Transverse colon (tissue), 4 donors: ENCODE results near the gene FAM219A. TPM values are rescaled to one million over a fixed set of nuclear protein-coding genes. Genes with fewer than 3 reads are reported as not detected.
"Not testable (repeated sequence)": the region's sequence is repeated elsewhere in the genome, so short reads cannot be mapped to it uniquely, and the experiment has no call there.

Experiments
- DNase-seq: peaks from one replicate; pipeline ENCODE4 v3.0.0-alpha.2; 2019
- H3K27ac ChIP-seq, 4 donors: fragments of 200-600 bp; sonication (generic); 2 replicates each; pipeline ENCODE4 v1.5.1; 2016 to 2018; ENCODE audit warnings: inconsistent platforms in 4 of 4
- H3K27me3 ChIP-seq: fragments of 200-600 bp; sonication (generic); 2 replicates; pipeline ENCODE4 v1.5.1; 2017; ENCODE audit warnings: inconsistent platforms
- H3K36me3 ChIP-seq, 4 donors: fragments of 200-600 bp; sonication (generic); 2 replicates each; pipeline ENCODE4 v1.5.1; 2017 to 2019; ENCODE audit warnings: inconsistent platforms in 4 of 4
- H3K4me1 ChIP-seq, 4 donors: fragments of 200-600 bp; sonication (generic); 2 replicates each; pipeline ENCODE4 v1.5.1; 2017 to 2020; ENCODE audit warnings: inconsistent platforms in 4 of 4
- H3K4me3 ChIP-seq, 4 donors: fragments of 200-600 bp; sonication (generic); 1 replicate in 1 of 4; 2 replicates in 3 of 4; pipeline versions ENCODE4 v1.5.1 to v1.6.1; 2017 to 2019; ENCODE audit warnings: inconsistent platforms in 4 of 4
- H3K9me3 ChIP-seq, 2 donors: fragments of 200-600 bp; sonication (generic); 2 replicates each; pipeline ENCODE4 v1.5.1; 2017 to 2019; ENCODE audit warnings: inconsistent platforms in 2 of 2
- CTCF ChIP-seq, 5 experiments: fragments of 200-600 bp in 3 of 5; fragments of 450-650 bp in 2 of 5; sonication (generic) in 3 of 5; IDR thresholded peaks; 1 replicate in 2 of 5; 2 replicates in 3 of 5; pipeline ENCODE4 v1.5.1; 2016 to 2017; ENCODE audit warnings: antibody characterized with exemption in 5 of 5, inconsistent platforms in 3 of 5, mild to moderate bottlenecking in 2 of 5, moderate library complexity in 1 of 5
- EP300 ChIP-seq: sonication (generic); formaldehyde crosslinking; IDR thresholded peaks from one replicate; pipeline ENCODE4 v1.6.1; 2017; ENCODE audit warnings: antibody characterized with exemption, low read depth
- POLR2A ChIP-seq: fragments of 450-650 bp; IDR thresholded peaks from one replicate; pipeline ENCODE4 v1.6.1; 2016; ENCODE audit warnings: antibody characterized with exemption, mild to moderate bottlenecking, moderate library complexity
- POLR2AphosphoS5 ChIP-seq, 3 donors: sonication (generic); formaldehyde crosslinking; IDR thresholded peaks; one replicate each; pipeline ENCODE4 v1.6.1; 2016; ENCODE audit warnings: antibody characterized with exemption in 3 of 3
- WGBS, 2 donors: methylation state at CpG; one replicate each; pipeline ENCODE4 v1.1.5; 2018; ENCODE audit warnings: low coverage in 1 of 2; 5-methylcytosine and 5-hydroxymethylcytosine counted together
- in situ Hi-C, 4 donors: fragments of 200-750 bp; cut with MboI; loops; one replicate each; pipeline versions ENCODE4 v1.15.0 to v1.15.1; 2017; ENCODE audit warnings: low sequenced_read_pairs in 3 of 4, low pct_ligation_motif_present in 1 of 4, low pct_unique_long_range_greater_than_20kb in 1 of 4
- intact Hi-C: fragments of 100-400 bp; cut with DNase I; formaldehyde crosslinking; loops from one replicate; pipeline ENCODE4 v1.15.1; 2023; ENCODE audit warnings: low total_unique reads
- total RNA-seq, 4 donors: library from RNA; depleted of rRNA; stranded (reverse); fragments of >200 nt; gene quantifications; one replicate each; pipeline ENCODE4 v1.1.0, GENCODE V29; 2016

FAM219A gene
- total RNA-seq, 4 donors from 2014 or later: 3.7 to 15.3 (median 8.0) TPM

- TF ChIP-seq EP300 (no peak), POLR2A (no peak)
- Histone ChIP-seq H3K36me3 (peaks cover 0 to 28% (median 8%) of the 10 kb centered on the region in 4 donors), H3K4me3 (no peak overlapping the region), H3K27ac (no peak overlapping the region), H3K27me3 (no peaks in the 10 kb centered on the region), H3K4me1 (peaks cover 3 to 18% (median 17%) of the 10 kb centered on the region in 4 donors), H3K9me3 (no peaks in the 10 kb centered on the region)
- in situ Hi-C loops (no loop called here), intact Hi-C loops (no loop called here)
- 86% methylated on average over 55 of the region's 60 CpGs; no CpG with 5 or more reads in 1 of the 2 donors for WGBS, 2 donors
- no peak for DNase-seq
These were observed 86.4 kb downstream of the FAM219A start for GRCh38 chr9:34371886-34372466.

GRCh38 chr9:34370970-34371880, 87.1 kb downstream of the FAM219A start:
- in situ Hi-C loops (no loop called here), intact Hi-C loops (no loop called here)
- no peaks in the 10 kb centered on the region for H3K9me3 ChIP-seq
- 79% methylated on average over 103 of the region's 105 CpGs; no CpG with 5 or more reads in 1 of the 2 donors for WGBS, 2 donors
- peak overlapping the region in 1 of 4 donors; percentile 4 for H3K4me3 ChIP-seq
- no peak overlapping the region for H3K27ac ChIP-seq
- H3K27me3 ChIP-seq: no peaks in the 10 kb centered on the region
- H3K4me1 ChIP-seq: peaks cover 3 to 18% (median 17%) of the 10 kb centered on the region in 4 donors
- TF ChIP-seq POLR2A (no peak), CTCF (IDR thresholded peaks at IDR 0.05) (no peak), EP300 (no peak), POLR2AphosphoS5 (IDR thresholded peaks at IDR 0.05) (no peak)
- DNase-seq: no peak
- H3K36me3 ChIP-seq: peaks cover 0 to 28% (median 8%) of the 10 kb centered on the region in 4 donors

- intact Hi-C loops: no loop called here
- 85% methylated on average over 23 of the region's 23 CpGs; no CpG with 5 or more reads in 1 of the 2 donors for WGBS, 2 donors
- in situ Hi-C loops: no loop called here
These were observed 87.9 kb downstream of the FAM219A start for GRCh38 chr9:34370335-34370969.

GRCh38 chr9:34369636-34370035, 88.7 kb downstream of the FAM219A start:
- Histone ChIP-seq H3K4me3 (no peak overlapping the region), H3K27me3 (no peaks in the 10 kb centered on the region), H3K36me3 (peaks cover 0 to 28% (median 8%) of the 10 kb centered on the region in 4 donors), H3K27ac (no peak overlapping the region), H3K9me3 (no peaks in the 10 kb centered on the region), H3K4me1 (peaks cover 3 to 10% (median 7%) of the 10 kb centered on the region in 4 donors)
- intact Hi-C loops: no loop called here
- in situ Hi-C loops: no loop called here
- 80 to 92% methylated on average over 3 to 4 of the region's 4 CpGs for WGBS, 2 donors
- TF ChIP-seq POLR2A (no peak), POLR2AphosphoS5 (IDR thresholded peaks at IDR 0.05) (no peak), CTCF (IDR thresholded peaks at IDR 0.05) (no peak), EP300 (no peak)
- no peak for DNase-seq

More at GRCh38 chr9:34370335-34370969, 87.9 kb downstream of the FAM219A start:
- Histone ChIP-seq H3K27ac (no peak overlapping the region), H3K36me3 (peaks cover 0 to 28% (median 8%) of the 10 kb centered on the region in 4 donors), H3K9me3 (no peaks in the 10 kb centered on the region), H3K27me3 (no peaks in the 10 kb centered on the region), H3K4me1 (peaks cover 3 to 12% (median 10%) of the 10 kb centered on the region in 4 donors), H3K4me3 (no peak overlapping the region)
- no peak for DNase-seq
- no peak for TF ChIP-seq POLR2A
- TF ChIP-seq POLR2AphosphoS5 (IDR thresholded peaks at IDR 0.05): no peak
- TF ChIP-seq EP300: no peak
- no peak for TF ChIP-seq CTCF (IDR thresholded peaks at IDR 0.05)

- H3K27me3 ChIP-seq, H3K27ac ChIP-seq, H3K4me1 ChIP-seq, intact Hi-C loops, H3K9me3 ChIP-seq, DNase-seq, in situ Hi-C loops, H3K4me3 ChIP-seq: not testable (repeated sequence)
- WGBS, 2 donors: 94 to 100% methylated on average over 4 to 5 of the region's 5 CpGs
- peaks cover 0 to 28% (median 8%) of the 10 kb centered on the region in 4 donors for H3K36me3 ChIP-seq
These were observed 89.6 kb downstream of the FAM219A start for GRCh38 chr9:34368796-34369195.

GRCh38 chr9:34367751-34368410, 90.5 kb downstream of the FAM219A start:
- H3K27me3 ChIP-seq, intact Hi-C loops, H3K9me3 ChIP-seq, in situ Hi-C loops, DNase-seq, H3K4me1 ChIP-seq, H3K4me3 ChIP-seq, H3K27ac ChIP-seq: not testable (repeated sequence)
- H3K36me3 ChIP-seq: peaks cover 0 to 28% (median 8%) of the 10 kb centered on the region in 4 donors
- WGBS, 2 donors: 97% methylated on average over 3 of the region's 3 CpGs; no CpG with 5 or more reads in 1 of the 2 donors
